GM21619 (cell line): ENCODE data around the gene ANXA5.

ENCODE experiments used
- ATAC-seq: cut with Tn5 transposase; IDR thresholded peaks from one replicate; pipeline ENCODE4 v1.9.1; 2021; ENCODE audit not compliant: unreplicated experiment

ANXA5 gene

DNA sequence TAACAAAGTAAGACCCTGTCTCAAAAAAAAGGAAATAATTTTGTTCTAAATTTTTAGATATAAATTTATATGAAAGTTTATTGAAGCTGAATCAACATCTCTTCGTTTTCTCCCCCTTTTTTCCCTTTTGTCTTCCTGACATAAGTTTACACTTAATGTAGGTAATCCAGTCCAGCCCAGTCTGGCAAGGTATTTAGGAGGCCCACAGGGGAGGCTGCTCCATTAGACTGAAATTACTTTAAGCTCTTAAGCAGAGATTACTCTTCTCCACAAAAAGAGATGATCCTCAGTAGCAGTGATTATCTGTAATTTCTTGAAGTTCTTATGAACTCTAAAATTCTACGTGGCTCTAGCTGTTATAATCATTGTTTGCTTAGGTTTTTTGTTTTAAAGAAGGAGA lies 46.0 kb downstream of the ANXA5 start:
- ATAC-seq = no peak

DNA sequence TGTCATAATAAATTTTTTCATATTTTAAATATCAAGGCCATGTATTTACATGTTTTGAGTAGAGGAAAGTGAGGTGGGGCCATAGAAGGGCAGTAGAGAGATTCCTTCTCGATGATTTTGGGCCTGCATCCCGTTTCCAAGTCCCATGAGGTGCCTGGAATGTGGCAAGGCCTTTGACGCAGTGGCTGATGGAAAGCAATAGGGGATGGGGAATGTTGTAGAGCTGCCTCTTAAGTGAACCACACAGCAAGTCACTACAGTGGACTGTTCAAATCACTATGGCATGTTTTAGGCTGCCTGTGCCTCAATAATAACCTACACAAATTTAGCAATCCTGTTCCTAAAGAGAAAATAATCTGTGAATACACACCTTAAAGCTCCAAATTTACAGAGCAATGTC lies 48.3 kb downstream of the ANXA5 start:
- no peak for ATAC-seq

DNA sequence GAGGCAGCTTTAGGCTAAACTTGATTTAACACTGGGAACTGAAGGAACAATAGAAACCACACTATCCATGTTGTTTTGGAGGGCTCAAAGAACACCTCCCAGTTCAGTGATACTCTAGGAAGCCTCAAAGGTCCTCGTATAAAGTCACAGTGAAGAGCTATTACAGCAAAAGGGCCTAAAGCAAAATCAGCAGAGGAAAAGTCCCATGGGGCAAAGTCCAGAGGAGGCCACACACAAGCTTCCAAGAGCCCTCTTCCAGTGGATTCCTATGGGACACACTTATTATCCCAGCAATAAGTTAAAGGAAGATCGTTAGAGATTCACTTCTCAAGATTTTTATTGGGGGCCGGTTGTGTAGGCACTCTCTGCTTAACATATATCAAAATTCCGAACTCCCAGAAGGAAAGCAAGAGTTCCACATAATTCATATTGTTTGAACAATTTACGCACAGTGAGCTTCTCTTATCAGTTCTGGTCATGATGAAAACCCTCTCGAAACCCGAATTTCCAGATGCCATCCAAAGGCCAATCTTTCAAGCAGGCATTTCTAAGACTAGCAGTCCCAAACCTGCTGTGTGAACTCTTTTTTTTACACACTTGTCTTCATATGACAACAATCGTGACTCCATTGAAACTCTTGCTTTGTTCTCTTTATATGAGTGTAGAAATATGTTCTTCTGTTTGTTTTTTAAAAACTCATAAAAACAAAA lies 53.7 kb downstream of the ANXA5 start:
- no peak for ATAC-seq

DNA sequence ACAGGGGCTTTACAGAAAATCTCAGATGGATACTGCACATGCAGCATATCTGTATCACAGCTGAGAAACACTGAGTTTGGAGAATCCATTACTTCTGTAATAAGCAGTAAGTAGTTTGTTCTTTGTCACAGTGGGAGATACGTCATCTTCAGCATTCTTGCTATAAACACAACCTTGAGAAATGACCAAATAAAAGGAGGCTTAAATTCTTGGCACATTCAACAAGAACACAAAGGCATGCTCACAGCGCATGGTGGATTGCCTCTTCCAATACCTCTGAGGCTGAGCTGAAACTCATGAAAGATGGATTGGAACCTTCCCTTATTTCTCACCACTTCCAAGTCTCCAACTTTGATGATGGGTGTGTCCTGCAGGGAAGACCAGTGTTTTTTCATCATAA lies 54.5 kb downstream of the ANXA5 start:
- no peak for ATAC-seq

DNA sequence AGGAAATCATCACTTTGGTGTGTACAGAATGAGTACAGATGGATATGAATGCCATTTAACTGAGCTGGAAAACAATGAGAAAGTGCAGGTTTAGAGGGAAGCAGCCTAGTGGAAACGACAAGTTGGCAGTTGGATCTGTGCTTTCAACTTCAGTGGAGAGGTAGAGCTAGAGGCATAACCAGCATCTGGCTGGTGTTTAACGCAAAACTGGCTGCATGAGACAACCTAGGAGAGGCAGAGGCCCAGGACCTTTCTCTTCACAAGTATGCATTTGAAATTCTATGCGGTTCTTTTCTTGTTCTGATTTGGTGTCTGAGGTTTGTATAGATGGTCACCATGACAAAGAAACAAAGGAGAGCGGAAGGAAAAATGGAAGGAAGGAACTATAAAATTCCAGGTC lies 63.1 kb downstream of the ANXA5 start:
- no peak for ATAC-seq

DNA sequence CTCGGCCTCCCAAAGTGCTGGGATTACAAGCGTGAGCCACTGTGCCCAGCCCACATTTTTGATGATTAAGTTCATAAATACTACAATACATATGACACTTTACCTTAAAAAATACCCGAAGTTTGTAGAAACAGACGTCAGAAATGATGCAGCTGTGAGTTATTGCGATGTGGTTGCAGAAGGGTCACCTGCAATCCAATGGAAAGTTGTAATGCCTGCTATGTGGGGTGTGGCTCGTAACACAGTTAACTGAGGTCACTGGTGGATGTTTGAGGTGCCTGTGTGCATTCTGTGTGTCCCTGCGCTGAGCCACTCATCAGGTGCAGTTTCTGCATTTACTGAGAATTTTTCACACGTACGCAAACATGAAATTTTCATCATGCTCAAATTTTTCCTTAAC lies 64.1 kb downstream of the ANXA5 start:
- ATAC-seq = no peak
